Fibroblast of skin of back (primary cell): ENCODE results near the gene AMBN.
A peak's percentile ranks its signal among the peaks of the same experiment; 100 is the strongest.
"Not testable (repeated sequence)": the region's sequence is repeated elsewhere in the genome, so short reads cannot be mapped to it uniquely, and the experiment has no call there.

Experiments
- DNase-seq: peaks from one replicate; pipeline ENCODE4 v3.0.0-alpha.2; 2013

Gene AMBN

GRCh38 chr4:70608324-70608723 is 16.3 kb downstream of the AMBN start:
- no peak for DNase-seq

- DNase-seq, result peak; percentile 29
These were observed 21.5 kb downstream of the AMBN start for GRCh38 chr4:70613306-70614183.

DNA sequence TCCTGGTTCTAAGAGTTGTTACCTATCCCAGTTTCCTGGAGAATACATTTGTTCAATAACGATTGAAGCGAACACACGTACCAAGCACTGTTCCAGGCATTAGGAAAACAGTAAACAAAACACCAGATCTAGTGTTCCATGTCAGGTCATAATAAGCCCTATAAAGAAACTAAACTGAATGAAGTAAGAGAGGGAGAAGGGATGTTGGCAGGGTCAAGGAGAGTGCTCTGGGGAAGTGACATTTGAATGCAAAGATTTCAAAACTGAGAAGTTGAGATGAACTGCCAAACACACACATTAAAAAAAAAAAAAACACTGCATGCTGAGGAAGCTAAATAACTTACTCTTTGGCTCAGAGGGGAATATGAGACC is 22.1 kb downstream of the AMBN start:
- DNase-seq, result no peak

GRCh38 chr4:70619288-70619687 is 27.2 kb downstream of the AMBN start:
- no peak for DNase-seq

DNA sequence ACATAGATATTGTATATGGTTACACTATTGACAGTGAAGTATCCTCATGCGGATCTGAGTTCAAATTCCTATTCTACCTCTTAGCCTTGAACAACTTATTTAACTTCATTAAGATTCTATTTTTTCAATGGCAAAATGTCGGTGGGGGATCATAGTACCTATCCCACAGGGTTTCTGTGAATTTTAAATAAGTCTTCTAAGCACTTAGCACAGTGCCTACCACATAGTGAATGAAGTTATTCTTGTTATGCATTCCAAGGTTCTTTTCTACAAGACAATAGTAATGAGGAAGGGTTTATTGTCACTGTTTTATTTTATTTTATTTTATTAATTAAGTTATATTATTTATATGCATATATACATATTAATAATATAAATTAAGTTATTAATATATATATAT is 27.7 kb downstream of the AMBN start:
- DNase-seq, result no peak

DNA sequence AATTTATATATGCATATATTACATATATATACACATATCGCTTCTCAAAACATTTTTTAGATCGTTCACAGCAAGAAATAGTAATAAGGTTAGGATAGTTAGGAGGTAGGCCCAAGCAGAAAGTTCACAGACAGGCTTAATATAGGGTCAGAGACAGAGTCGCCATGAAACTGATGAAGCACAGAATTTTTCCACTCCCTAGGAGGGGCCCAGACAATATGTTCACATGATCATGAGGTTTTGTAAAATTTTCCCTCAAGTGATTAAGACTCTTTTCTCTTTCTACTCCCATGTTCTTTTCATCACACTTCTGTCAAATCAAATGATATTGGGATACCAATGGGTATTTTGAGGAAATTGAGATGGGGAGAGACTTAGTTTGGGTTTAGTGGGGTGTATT is 31.3 kb downstream of the AMBN start:
- no peak for DNase-seq

DNA sequence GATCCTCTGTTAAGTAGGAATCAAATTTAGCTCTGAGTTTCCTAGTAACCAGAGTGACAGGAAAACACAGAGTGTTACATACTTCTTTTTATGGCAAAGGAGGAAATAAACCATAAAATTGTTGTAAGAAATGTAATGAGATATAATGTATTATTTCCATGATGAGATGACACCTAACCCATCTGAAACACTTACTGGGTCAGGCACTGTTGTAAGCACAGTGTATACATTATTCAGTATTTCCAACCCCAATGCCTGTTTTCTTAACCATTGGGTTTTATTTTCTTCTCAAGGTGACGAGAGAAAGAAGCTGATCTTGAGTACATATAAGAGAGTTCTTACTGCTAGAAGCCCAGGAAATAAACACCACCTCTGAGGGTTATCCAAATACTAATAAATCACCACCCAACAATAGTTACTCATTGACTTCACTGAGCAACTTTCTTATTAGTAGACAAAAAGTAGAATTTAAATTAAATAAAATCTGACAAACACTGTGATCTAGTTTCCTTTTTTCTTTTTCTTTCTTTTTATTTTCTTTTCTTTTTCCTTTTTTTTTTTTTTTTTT is 32.3 kb downstream of the AMBN start:
- DNase-seq, result no peak

- no peak for DNase-seq
These were observed 35.6 kb downstream of the AMBN start for GRCh38 chr4:70627620-70628019.

DNA sequence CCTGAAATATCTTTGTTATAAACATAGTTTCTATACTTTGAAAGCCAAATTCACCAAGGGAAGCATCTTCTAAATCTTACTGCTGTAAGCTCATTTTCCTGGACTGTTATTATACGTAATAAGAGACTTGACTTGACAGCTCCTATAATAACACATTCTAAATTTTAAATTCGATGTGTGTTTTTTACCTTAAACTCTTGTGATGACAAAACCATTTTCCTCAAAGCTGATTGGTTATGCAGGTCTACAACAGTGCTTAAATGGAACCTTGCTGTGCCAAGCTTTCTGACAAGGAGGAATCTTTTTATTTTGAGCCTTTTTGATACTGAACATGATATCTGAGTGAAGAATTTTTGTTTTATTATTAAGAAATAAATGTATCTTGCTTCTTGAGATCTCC is 36.4 kb downstream of the AMBN start, which contains the start of gene ENAM:
ENAM (plus strand) TSS at position 301 of the 400 bp plus-strand sequence. CDS start 757 bp downstream, outside the sequence.
- no peak for DNase-seq

GRCh38 chr4:70629469-70630090 is 37.5 kb downstream of the AMBN start:
- DNase-seq, result no peak

- peak; percentile 26 for DNase-seq
These were observed 38.1 kb downstream of the AMBN start for GRCh38 chr4:70630162-70630561.

DNA sequence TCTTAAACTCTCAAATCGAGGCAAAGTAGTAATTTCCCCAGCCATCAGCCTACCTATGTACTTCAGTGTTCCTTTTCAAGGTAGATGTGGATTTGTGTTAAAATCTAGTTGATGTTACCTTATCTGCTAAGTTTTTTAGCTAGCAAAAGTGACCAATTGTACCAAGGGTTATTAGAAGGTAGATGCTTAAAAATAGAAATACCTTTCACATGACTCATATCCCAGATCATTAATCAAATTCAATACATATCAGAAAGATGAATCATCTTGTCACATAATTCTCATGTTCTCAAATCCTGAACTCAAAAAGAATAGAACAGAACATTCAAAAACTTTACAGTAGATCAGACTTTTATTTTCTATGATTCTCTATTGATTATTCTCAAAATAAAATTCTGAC is 40.0 kb downstream of the AMBN start:
- peak; percentile 67 for DNase-seq

GRCh38 chr4:70634482-70634881 is 42.4 kb downstream of the AMBN start:
- DNase-seq, result no peak

GRCh38 chr4:70637239-70637913 is 45.3 kb downstream of the AMBN start:
- DNase-seq, result no peak

GRCh38 chr4:70640192-70640591 is 48.1 kb downstream of the AMBN start:
- no peak for DNase-seq

DNA sequence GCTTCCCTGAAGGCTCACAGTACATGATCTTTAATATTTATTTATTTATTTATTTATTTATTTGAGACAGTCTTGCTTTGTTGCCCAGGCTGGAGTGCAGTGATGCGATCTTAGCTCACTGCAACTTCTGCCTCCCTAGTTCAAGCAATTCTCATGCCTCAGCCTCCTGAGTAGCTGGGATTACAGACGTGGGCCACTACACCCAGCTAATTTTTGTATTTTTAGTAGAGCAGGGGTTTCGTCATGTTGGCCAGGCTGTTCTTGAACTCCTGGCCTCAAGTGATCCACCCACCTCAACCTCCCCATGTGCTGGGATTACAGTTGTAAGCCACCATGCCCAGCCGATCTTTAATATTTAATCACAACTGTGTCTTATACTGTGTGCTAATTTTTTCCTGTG is 58.7 kb downstream of the AMBN start:
- not testable (repeated sequence) for DNase-seq

- DNase-seq, result peak; percentile 21
These were observed 59.9 kb downstream of the AMBN start for GRCh38 chr4:70651864-70652506.

GRCh38 chr4:70654605-70655011 is 62.6 kb downstream of the AMBN start:
- no peak for DNase-seq
